Subcutaneous adipose tissue (tissue), 4 donors: ENCODE results near the gene DPEP3. TPM values are rescaled to one million over a fixed set of nuclear protein-coding genes. Genes with fewer than 3 reads are reported as not detected.

Source experiments
- total RNA-seq, 4 donors: library from RNA; depleted of rRNA; stranded (reverse); fragments of >200 nt; gene quantifications; one replicate each; pipeline ENCODE4 v1.1.0, GENCODE V29; 2016
- TF ChIP-seq, protein P1 (sequence below): fragments of 450-650 bp; IDR thresholded peaks from one replicate; pipeline ENCODE4 v1.5.1; 2016; ENCODE audit warnings: low read depth, mild to moderate bottlenecking, control low read depth, antibody characterized with exemption, moderate library complexity

DPEP3 gene
- total RNA-seq, 4 donors from 2014 or later = 0.22 TPM; not detected in 3

DNA sequence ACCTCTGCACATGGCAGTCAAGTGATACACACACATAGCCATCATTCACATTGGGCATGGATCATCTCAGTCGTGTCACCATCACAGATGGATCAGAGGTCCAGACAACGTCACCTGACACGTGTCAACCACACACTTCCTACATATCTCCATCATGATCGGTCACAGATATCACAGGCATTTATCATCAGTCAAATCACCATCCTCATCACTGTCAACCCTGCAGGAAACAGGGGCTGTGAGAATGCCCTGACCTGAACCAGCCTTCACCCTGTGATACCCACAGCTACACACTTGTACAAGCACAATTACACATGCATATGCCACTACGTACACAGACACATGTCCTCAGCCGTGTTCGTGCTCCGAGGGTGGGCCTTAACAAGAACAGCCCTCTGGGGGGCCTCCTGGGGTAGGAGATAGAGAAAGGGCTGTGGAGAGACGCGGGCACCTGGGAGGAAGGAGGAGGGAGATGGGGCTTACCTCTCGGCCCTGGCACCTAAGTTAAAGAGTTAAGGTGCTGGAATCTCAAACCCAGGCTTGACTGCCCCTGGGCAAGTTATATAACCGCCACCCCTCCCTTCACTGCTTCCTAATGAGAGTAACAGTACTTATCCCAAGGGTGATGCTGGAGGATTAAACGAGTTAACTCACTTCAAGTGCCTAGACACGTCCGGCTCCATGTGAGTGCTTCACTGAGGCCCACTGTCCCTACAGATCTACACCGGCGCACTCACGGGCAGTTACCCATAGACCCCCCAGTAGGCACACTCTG, 12.9 kb downstream of the DPEP3 start:
- TF ChIP-seq, protein P1, sequence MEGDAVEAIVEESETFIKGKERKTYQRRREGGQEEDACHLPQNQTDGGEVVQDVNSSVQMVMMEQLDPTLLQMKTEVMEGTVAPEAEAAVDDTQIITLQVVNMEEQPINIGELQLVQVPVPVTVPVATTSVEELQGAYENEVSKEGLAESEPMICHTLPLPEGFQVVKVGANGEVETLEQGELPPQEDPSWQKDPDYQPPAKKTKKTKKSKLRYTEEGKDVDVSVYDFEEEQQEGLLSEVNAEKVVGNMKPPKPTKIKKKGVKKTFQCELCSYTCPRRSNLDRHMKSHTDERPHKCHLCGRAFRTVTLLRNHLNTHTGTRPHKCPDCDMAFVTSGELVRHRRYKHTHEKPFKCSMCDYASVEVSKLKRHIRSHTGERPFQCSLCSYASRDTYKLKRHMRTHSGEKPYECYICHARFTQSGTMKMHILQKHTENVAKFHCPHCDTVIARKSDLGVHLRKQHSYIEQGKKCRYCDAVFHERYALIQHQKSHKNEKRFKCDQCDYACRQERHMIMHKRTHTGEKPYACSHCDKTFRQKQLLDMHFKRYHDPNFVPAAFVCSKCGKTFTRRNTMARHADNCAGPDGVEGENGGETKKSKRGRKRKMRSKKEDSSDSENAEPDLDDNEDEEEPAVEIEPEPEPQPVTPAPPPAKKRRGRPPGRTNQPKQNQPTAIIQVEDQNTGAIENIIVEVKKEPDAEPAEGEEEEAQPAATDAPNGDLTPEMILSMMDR = no peak

GRCh38 chr16:67966549-67967182, 13.6 kb downstream of the DPEP3 start:
- TF ChIP-seq, protein P1 = no peak

- TF ChIP-seq, protein P1 = no peak
Measured at GRCh38 chr16:67965668-67966548, 14.4 kb downstream of the DPEP3 start.

- TF ChIP-seq, protein P1 = no peak
Measured at GRCh38 chr16:67964477-67965131, 15.7 kb downstream of the DPEP3 start.

- TF ChIP-seq, protein P1 = no peak
Measured at GRCh38 chr16:67963662-67964321, 16.5 kb downstream of the DPEP3 start.

GRCh38 chr16:67963292-67963661, 17.0 kb downstream of the DPEP3 start:
- TF ChIP-seq, protein P1 = no peak
